Esophagus squamous epithelium (tissue), 4 donors: ENCODE results near the gene IZUMO1.

Experiments used
- CTCF ChIP-seq, 6 experiments: fragments of 450-650 bp in 4 of 6; fragments of 200-600 bp in 2 of 6; sonication (generic) in 2 of 6; IDR thresholded peaks; one replicate each; pipeline ENCODE4 v1.5.1; 2016 to 2019; ENCODE audit warnings: antibody characterized with exemption in 6 of 6, mild to moderate bottlenecking in 4 of 6, moderate library complexity in 4 of 6
- POLR2A ChIP-seq, 4 donors: fragments of 450-650 bp; IDR thresholded peaks; one replicate each; pipeline ENCODE4 v1.6.1; 2017; ENCODE audit warnings: antibody characterized with exemption in 4 of 4, mild to moderate bottlenecking in 4 of 4, moderate library complexity in 3 of 4

- TF ChIP-seq CTCF (IDR thresholded peaks at IDR 0.05) (no peak), POLR2A (IDR thresholded peaks at IDR 0.05) (no peak)
Observed at GRCh38 chr19:48711106-48711662, 35.5 kb downstream of the IZUMO1 start.
